Erythroblast (primary cell): ENCODE results near the gene FAM25G.
A peak's percentile ranks its signal among the peaks of the same experiment; 100 is the strongest.
"Not testable (repeated sequence)": the region's sequence is repeated elsewhere in the genome, so short reads cannot be mapped to it uniquely, and the experiment has no call there.

Experiments
- DNase-seq, 2 experiments: peaks; one replicate each; lab custom pipeline; 2025; lab: John Stamatoyannopoulos, UW
- GATA1 ChIP-seq: IDR thresholded peaks from 2 replicates; pipeline ENCODE4 v1.6.1; 2011; ENCODE audit warnings: low read depth, mild to moderate bottlenecking, control low read depth, low read length, moderate library complexity
- POLR2A ChIP-seq: IDR thresholded peaks from 2 replicates; pipeline ENCODE4 v1.6.1; 2011; ENCODE audit warnings: mild to moderate bottlenecking, low read length

FAM25G gene

DNA sequence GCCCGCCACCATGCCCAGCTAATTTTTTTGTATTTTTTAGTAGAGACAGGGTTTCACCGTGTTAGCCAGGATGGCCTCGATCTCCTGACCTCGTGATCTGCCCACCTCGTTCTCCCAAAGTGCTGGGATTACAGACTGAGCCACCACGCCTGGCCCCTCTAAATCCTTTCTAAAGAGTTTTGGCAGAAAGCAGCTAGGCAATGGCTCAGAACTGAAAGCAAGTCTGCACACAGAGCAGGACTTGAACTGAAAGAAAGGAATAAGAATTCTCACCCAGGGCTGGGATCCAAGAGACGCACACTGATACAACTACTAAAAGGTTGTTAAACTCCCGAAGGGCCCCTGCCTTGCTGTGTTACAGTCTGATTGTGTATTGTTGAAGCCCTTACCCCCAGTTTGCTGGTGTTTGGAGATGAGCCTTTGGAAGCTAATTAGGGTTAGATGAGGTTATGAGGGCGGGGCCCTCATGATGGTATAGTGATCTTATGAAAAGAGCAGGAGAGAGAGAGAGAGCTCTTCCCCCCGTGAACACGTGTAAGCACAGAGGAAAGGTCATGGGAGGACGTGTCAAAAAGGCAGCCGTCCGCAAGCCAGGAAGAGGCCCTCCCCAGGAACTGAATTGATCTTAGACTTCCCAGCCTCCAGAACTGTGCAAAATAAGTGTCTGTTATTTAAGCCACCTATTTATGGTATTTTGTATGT lies 26.1 kb downstream of the FAM25G start:
- not testable (repeated sequence) for DNase-seq

DNA sequence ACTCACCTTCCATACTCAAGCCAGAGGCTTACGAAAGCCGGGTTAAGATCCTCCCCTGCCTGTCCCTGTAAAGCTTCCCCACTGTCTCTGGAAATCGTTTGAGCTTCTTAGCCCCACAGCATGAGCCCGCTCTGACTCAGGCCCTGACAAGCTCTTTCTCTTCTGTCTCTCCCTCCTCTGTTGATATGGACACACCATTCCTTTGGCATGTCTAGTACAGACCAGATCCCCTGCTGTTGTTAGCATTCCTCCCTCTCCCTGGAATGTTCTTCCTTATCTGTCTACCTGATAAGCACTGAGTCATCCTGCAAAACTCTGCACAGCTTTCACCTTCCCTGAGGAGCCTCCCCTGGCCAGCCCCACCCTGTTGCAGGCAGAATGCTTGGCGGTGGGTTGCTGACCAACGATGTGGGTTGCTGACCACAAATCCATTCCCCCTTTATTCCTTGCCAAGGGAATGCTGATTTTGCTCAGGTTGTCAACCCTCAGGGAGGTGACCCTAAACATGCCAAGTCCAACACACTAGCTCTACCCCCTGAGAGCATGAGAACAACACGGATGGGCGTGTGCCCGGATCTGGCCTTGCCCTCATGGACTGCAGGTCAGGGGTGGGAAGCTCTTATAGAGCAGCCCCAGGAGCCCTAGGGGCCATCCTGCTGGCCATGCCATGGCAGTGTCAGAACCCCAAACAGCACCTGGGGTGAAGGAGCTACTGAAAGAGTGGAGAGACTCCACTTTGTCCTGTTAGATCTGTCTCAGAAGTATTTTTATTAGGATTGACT lies 28.7 kb downstream of the FAM25G start:
- DNase-seq, result not testable (repeated sequence)

DNA sequence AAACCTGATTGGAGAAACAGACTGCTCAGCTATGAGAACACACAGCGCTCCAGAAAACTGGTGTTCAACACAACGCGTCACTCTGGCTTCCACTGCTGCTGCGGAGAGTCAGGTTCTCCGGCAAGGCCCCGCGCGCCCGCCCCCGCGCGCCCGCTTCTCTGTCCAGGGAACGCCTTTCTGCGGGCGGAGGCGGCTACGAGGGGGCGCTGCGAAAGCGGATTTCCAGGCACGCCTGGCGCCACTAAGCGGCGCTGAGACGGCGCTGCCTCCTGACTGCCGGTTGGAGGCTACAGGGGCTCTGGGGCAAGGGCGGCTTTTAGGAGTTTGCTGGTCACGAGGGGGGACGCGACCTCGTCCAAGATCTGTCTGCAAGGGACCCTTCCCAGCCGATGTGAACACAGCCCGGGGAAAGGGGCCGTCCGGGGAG lies 30.2 kb downstream of the FAM25G start:
- peak; percentile 57 to 60 for DNase-seq

DNA sequence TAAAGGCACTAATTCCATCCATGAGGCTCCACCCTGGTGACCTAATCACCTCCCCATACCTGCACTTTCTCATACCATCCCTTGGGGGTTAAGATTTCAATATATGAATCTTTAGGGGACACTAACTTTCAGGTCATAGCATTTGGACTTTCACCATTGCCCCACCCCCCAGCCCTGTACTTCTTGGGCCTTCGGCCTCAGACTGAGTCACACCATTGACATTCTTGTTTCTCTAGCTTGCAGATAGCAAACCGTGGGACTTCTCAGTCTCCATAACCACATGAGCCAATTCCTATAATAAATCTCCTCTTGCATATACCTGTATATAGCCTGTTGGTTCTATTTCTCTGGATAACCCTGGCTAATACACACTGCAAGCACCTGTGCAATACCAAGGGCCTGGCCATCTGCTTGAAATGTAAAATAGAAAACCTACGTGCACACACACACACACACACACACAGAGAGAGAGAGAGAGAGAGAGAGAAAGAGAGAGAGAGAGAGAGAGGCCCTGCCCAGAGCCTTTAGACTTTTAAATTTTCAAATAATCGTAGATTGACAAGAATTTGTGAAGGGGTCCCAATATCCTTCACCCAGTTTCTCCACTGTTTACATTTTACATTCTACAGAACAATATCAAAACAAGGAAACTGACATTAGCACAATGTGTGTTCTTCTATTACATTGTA lies 32.9 kb downstream of the FAM25G start:
- no peak for TF ChIP-seq POLR2A
- no peak for TF ChIP-seq GATA1
- no peak for DNase-seq

DNA sequence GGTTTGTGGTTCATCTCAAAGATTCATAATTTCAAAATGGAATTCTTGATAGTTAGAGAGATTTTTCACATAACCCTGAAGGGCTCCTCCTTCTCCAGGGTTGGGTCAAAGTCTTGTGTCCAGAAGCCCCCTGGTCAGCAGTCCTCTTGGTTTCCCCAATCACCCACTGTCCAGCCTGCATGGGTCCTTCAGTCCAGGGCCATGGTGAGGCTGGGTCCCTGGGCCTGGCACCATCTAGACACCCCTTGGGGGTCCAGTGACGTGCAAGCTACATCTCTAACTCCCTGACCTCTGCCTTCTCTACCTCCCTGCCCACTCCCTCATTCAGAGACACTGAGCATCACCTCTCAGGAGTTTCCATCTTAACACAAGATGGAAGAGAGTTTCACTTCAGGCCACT lies 33.7 kb downstream of the FAM25G start:
- TF ChIP-seq POLR2A, result no peak
- no peak for TF ChIP-seq GATA1
- DNase-seq, result no peak

DNA sequence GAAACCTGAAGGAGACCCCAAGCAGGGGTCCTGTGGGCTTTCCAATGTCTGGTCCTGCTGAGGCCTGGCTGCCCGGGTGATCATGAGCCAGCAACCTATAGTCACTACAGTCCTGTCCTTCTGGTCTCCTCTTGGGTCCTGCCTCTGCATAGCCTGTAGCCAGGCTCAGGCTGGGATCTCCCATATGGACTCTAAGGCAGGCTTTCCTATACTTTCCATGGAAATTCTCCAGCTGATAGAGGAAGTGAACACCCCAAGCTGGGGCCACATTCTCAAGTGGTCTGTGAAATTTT lies 34.0 kb downstream of the FAM25G start:
- no peak for DNase-seq
- no peak for TF ChIP-seq GATA1
- no peak for TF ChIP-seq POLR2A

DNA sequence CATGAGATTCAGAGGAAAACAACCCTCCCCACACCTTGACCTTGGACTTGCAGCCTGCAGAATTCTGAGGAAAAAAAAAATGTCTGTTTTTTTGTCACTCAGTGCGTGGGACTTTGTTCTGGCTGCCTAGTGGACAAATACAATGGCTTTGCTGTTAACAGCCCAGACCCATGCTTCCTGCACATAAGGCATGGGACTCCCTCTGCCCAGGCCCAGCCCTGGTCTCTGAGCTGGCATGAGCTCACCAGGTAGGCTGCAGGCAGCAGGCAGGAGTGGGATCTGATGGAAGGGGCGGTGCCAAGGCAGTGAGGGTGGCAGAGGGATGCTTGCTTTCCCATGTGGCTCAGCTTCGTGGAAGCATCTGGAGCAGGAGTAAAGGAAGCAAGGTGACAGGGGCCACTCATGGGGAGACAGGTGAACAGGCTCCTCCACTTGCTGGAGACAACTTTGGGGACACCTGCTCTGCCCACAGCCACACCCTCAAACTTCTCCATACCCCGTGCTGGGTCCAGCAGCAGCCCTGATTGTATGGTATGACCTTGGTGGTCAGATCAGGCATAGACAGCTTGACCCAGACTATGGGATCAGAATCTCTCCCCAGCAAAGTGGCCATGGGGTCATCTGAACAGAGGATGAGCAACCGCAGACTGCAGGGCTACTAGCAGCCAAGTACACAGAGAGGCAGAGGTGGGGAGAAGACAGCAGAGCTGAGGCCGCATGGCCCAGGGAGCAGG lies 34.5 kb downstream of the FAM25G start:
- TF ChIP-seq GATA1, result no peak
- no peak for TF ChIP-seq POLR2A
- no peak for DNase-seq

DNA sequence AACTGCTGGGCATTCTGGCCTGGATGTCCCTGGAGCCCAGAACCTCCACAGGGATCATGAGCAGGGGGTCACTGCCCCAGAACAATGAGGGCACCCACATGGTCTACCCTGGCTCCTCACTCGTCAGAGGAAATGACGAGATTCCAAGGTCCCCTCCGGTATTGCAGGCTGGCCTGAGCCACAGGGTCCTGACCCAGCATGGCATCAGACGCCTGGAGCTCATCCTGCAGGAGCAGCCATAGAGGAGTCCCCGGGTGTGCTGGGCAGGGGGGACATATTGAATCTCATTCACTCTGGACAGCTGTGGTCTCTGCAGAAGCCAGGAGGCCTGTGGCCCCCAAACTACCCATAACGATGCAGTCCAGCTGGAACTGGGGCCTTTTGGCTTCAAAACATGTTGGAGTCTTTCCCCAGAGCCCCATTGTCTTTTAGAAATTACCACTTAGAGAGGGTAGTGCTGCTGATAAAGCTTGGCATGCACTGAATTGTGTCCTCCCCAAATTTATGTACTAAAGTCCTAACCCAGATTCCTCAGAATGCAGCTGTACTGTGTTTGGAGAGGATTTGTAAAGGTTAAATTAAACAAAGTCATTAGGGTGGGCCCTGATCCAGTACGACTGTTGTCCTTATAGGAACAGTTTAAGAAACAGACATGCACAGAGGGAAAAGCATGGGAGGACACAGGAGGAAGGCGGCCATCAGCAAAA lies 35.3 kb downstream of the FAM25G start:
- no peak for TF ChIP-seq POLR2A
- TF ChIP-seq GATA1, result no peak

DNA sequence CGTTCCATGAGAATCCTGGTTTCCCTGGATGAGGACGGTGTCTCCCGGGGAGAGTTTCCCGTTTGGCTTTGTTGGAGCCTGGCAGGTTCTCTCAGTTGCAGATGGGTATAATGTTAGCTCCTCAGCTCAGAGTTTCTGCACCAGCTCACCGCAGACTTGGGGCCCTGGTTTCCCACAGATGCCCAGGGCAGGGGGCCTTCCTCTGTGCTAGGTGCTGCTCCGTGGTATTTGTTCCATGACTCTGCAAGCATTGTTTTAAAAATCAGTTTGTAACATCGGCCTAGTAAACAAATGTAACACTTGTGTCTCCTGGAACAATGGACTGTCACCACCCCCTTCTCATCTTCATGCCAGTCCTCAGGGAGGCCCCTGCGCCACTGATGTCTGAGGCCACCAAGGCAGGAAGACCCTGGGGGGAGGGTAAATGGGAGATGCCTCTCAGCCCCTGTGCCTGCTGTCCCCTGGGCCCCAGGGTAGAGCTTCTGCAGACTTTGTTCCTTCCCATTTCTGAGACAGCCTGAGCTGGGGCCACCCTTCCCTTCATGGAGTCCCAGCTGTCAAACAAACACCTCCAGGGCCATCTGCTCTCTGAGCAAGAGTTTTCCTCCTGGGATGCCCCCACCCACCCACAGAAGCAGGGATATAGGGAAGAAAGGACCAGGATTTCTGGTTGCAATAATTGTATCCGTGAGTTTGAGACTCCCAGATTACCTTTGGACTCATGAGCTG lies 36.0 kb downstream of the FAM25G start:
- not testable (repeated sequence) for DNase-seq

More for the DNA sequence above, 35.3 kb downstream of the FAM25G start:
- DNase-seq, result no peak

DNA sequence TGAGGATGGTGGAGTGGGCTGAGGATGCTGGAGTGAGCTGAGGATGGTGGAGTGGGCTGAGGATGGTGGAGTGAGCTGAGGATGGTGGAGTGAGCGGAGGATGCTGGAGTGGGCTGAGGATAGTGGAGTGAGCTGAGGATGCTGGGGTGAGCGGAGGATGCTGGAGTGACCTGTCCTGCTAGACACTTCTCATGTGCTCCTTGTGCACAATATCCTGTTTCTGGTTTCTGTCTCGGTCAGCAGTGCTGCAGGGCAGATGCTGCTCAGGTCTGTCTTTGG lies 36.8 kb downstream of the FAM25G start:
- TF ChIP-seq POLR2A (no peak), GATA1 (no peak)
- DNase-seq, result no peak

DNA sequence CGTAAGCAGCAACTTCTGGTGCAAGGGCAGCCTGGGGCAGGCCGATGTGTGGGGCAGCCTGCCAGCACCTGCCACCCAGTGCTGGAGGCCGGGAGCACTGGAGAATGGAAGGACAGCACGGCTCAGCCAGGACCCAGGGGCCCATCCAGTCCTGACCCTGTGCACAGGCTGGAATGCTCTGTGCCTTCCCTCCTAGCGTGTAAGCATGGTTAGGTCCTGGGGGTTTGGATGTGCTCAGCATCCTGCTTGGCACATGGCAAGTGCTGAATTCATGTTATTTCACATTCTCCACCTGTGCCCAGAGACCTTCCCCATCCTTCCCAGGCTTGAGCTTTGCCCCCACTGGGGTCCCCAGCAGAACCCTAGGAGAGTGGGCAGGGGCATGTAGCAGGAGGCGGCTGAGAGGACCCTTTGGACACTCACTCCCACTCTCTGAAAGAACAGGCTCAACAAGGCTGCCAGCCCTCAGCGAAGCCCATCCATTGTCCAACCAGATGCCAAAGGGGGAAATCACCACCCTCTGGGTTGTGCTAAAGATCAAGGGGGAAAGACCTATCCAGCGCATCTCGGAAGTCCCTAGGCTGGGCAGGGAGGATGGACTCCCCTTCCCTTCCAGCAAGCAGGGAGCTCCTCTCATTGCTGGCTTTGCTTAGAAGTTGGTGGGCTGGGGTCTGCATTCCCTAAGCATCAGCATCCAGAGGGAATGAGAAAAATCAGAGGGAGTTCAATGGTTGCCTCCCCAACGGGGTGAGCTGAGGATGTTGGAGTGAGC lies 37.3 kb downstream of the FAM25G start:
- TF ChIP-seq POLR2A, result no peak
- no peak for TF ChIP-seq GATA1
- no peak for DNase-seq

DNA sequence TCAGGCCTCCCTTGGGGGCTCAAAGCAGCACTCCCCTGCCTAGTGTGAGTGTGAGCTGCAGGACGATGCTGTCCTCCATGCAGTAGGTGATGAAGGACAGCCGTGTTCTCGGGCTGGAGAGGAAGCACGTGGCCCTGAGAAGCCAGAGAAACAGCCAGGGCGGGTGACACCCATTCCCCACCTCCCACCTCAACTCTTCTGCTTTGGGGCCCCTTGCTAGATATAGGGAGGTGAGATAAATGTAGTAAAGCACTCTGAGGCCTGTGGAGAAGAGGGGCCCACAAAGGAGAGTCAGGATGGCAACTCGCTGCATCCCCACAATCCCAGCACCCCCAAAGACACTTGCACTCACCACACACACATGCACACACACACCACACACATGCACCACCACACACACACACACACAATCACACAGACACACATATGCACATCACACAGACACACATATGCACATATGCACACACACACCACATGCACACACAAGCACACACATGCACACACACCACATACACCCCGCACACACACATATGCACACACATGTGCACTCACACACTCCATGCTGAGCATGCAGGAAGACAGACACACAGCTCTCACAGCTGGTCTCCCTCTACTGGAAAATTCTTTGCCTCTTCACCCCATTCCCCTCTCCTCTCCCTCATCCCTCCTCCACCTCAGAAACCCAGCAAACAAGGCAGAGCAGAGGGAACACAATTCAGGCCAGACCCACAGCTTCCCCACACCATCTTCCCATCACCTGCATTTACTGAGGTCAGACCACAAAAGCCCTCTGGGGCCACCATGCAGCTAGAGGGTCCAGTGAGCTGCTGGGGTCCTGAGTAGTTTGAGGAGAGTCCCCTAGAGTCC lies 38.1 kb downstream of the FAM25G start:
- DNase-seq, result no peak
- TF ChIP-seq POLR2A (no peak), GATA1 (no peak)
